H9 (cell line): ENCODE measurements around the gene AKR7A2. TPM values are rescaled to one million over a fixed set of nuclear protein-coding genes. Genes with fewer than 3 reads are reported as not detected.

Experiments
- DNase-seq: peaks from one replicate; pipeline ENCODE4 v3.0.0-alpha.2; 2017
- H2AFZ ChIP-seq: one replicate; pipeline ENCODE4 v1.6.1; 2013; ENCODE audit warnings: mild to moderate bottlenecking, low read length, control low read depth, moderate library complexity
- H2AK5ac ChIP-seq: 2 replicates; pipeline ENCODE4 v1.6.1; 2013; ENCODE audit warnings: low read length, control low read depth, mixed read lengths; ENCODE audit not compliant: insufficient read length
- H2BK120ac ChIP-seq: one replicate; pipeline ENCODE4 v1.6.1; 2013; ENCODE audit warnings: low read depth, mild to moderate bottlenecking, low read length, control low read depth, inconsistent platforms; ENCODE audit not compliant: poor library complexity, severe bottlenecking
- H2BK12ac ChIP-seq: 2 replicates; pipeline ENCODE4 v1.6.1; 2013; ENCODE audit warnings: low read length, control low read depth, mixed read lengths, low read depth; ENCODE audit not compliant: insufficient read length
- H2BK15ac ChIP-seq: 2 replicates; pipeline ENCODE4 v1.6.1; 2013; ENCODE audit warnings: low read depth, low read length, control low read depth
- H2BK20ac ChIP-seq: one replicate; pipeline ENCODE4 v1.6.1; 2013; ENCODE audit warnings: low read depth, mild to moderate bottlenecking, low read length, control low read depth, inconsistent platforms; ENCODE audit not compliant: poor library complexity, severe bottlenecking
- H2BK5ac ChIP-seq: 2 replicates; pipeline ENCODE4 v1.6.1; 2013; ENCODE audit warnings: low read length, control low read depth, mixed read lengths; ENCODE audit not compliant: insufficient read length
- H3K14ac ChIP-seq: 2 replicates; pipeline ENCODE4 v1.6.1; 2013; ENCODE audit warnings: low read length, control low read depth; ENCODE audit not compliant: insufficient read depth
- H3K18ac ChIP-seq: 2 replicates; pipeline ENCODE4 v1.6.1; 2013; ENCODE audit warnings: low read depth, mild to moderate bottlenecking, mixed read lengths, low read length, control low read depth; ENCODE audit not compliant: insufficient read length
- H3K23ac ChIP-seq: 2 replicates; pipeline ENCODE4 v1.6.1; 2013; ENCODE audit warnings: low read length, control low read depth, mixed read lengths, low read depth; ENCODE audit not compliant: insufficient read length
- H3K23me2 ChIP-seq: 2 replicates; pipeline ENCODE4 v1.6.1; 2013; ENCODE audit warnings: low read depth, mild to moderate bottlenecking, mixed read lengths, low read length, control low read depth; ENCODE audit not compliant: insufficient read length, poor library complexity, severe bottlenecking
- H3K27ac ChIP-seq: 2 replicates; pipeline ENCODE4 v1.5.1; 2013; ENCODE audit warnings: low read length, control low read depth, mixed read lengths, low read depth; ENCODE audit not compliant: insufficient read length
- H3K27me3 ChIP-seq: 2 replicates; pipeline ENCODE4 v1.6.1; 2013; ENCODE audit warnings: low read length, control low read depth, inconsistent platforms; ENCODE audit not compliant: insufficient read depth
- H3K4ac ChIP-seq: 2 replicates; pipeline ENCODE4 v1.6.1; 2013; ENCODE audit warnings: low read depth, mild to moderate bottlenecking, control low read depth, inconsistent platforms, low read length, moderate library complexity
- H3K4me1 ChIP-seq: 2 replicates; pipeline ENCODE4 v1.6.1; 2013; ENCODE audit warnings: low read length, control low read depth, inconsistent platforms; ENCODE audit not compliant: insufficient read depth
- H3K4me2 ChIP-seq: 2 replicates; pipeline ENCODE4 v1.6.1; 2013; ENCODE audit warnings: low read length, control low read depth, mixed read lengths; ENCODE audit not compliant: insufficient read length, insufficient read depth
- H3K56ac ChIP-seq: 2 replicates; pipeline ENCODE4 v1.6.1; 2013; ENCODE audit warnings: low read depth, mild to moderate bottlenecking, mixed read lengths, low read length, control low read depth; ENCODE audit not compliant: insufficient read length
- H3K79me1 ChIP-seq: 2 replicates; pipeline ENCODE4 v1.6.1; 2013; ENCODE audit warnings: low read depth, mild to moderate bottlenecking, moderate library complexity, low read length, control low read depth, inconsistent platforms; ENCODE audit not compliant: insufficient read depth, poor library complexity, severe bottlenecking
- H3K79me2 ChIP-seq: 2 replicates; pipeline ENCODE4 v1.6.1; 2013; ENCODE audit warnings: low read length, control low read depth, inconsistent platforms; ENCODE audit not compliant: insufficient read depth
- H3K9ac ChIP-seq: 2 replicates; pipeline ENCODE4 v1.6.1; 2013; ENCODE audit warnings: low read length, control low read depth, mixed read lengths; ENCODE audit not compliant: insufficient read length; ENCODE audit errors: extremely low read depth
- H3K9me3 ChIP-seq: one replicate; pipeline ENCODE4 v1.6.1; 2013; ENCODE audit warnings: low read depth, low read length, inconsistent platforms; ENCODE audit not compliant: control insufficient read depth
- H3T11ph ChIP-seq: one replicate; pipeline ENCODE4 v1.6.1; 2013; ENCODE audit warnings: mild to moderate bottlenecking, low read length, control low read depth, inconsistent platforms
- H4K20me1 ChIP-seq: one replicate; pipeline ENCODE4 v1.6.1; 2013; ENCODE audit not compliant: control insufficient read depth, insufficient read length, insufficient read depth
- H4K5ac ChIP-seq: 2 replicates; pipeline ENCODE4 v1.6.1; 2013; ENCODE audit warnings: low read depth, mild to moderate bottlenecking, mixed read lengths, low read length, control low read depth; ENCODE audit not compliant: insufficient read length
- H4K8ac ChIP-seq: replicated peaks from 2 replicates; pipeline ENCODE4 v1.6.1; 2013; ENCODE audit warnings: low read length, control low read depth, mixed read lengths, low read depth; ENCODE audit not compliant: insufficient read length
- H4K91ac ChIP-seq: 2 replicates; pipeline ENCODE4 v1.6.1; 2013; ENCODE audit warnings: low read depth, mild to moderate bottlenecking, moderate library complexity, mixed read lengths, low read length, control low read depth; ENCODE audit not compliant: insufficient read length
- H3K27ac Mint-ChIP-seq, 3 experiments: 2 replicates in 2 of 3; 3 replicates in 1 of 3; pipeline ENCODE4 v1.8.0; 2020 to 2021; ENCODE audit warnings: mixed read lengths in 3 of 3, mild to moderate bottlenecking in 1 of 3, moderate library complexity in 1 of 3
- H3K27me3 Mint-ChIP-seq: 2 replicates; pipeline ENCODE4 v1.8.0; 2021; ENCODE audit warnings: low read depth, mild to moderate bottlenecking, moderate library complexity, mixed read lengths
- H3K36me3 Mint-ChIP-seq, 3 experiments: 2 replicates in 2 of 3; 3 replicates in 1 of 3; pipeline ENCODE4 v1.8.0; 2020 to 2021; ENCODE audit warnings: low read depth in 3 of 3, mixed read lengths in 3 of 3; ENCODE audit not compliant: insufficient read depth in 1 of 3
- H3K4me1 Mint-ChIP-seq, 2 experiments: 2 replicates each; pipeline ENCODE4 v1.8.0; 2020; ENCODE audit warnings: mixed read lengths in 2 of 2
- H3K4me3 Mint-ChIP-seq, 2 experiments: 2 replicates in 1 of 2; 3 replicates in 1 of 2; pipeline ENCODE4 v1.8.0; 2020 to 2021; ENCODE audit warnings: mild to moderate bottlenecking in 2 of 2, mixed read lengths in 2 of 2, moderate library complexity in 1 of 2
- H3K9me3 Mint-ChIP-seq, 2 experiments: 2 replicates in 1 of 2; 3 replicates in 1 of 2; pipeline ENCODE4 v1.8.0; 2020; ENCODE audit warnings: mild to moderate bottlenecking in 2 of 2, mixed read lengths in 2 of 2, moderate library complexity in 1 of 2
- WGBS: extraction: QIAGEN DNeasy Blood & Tissue Kit; methylation state at CpG from one replicate; pipeline ENCODE4 v1.1.7; 2013; ENCODE audit warnings: missing lambda C conversion rate, low lambda C conversion rate, mixed read lengths; ENCODE audit not compliant: insufficient read length; ENCODE audit errors: extremely low coverage; 5-methylcytosine and 5-hydroxymethylcytosine counted together
- total RNA-seq: library from RNA; stranded (reverse); gene quantifications from 2 replicates; pipeline ENCODE4 v1.2.1, GENCODE V29; 2021
- TF ChIP-seq, protein P1 (sequence below): fragments of 200-600 bp; sonication (generic); conservative IDR thresholded peaks from 3 replicates; pipeline ENCODE4 v1.8.0; 2021; ENCODE audit warnings: antibody characterized with exemption, mild to moderate bottlenecking

The AKR7A2 gene
- total RNA-seq, 1 experiment from 2014 or later: 50.3 TPM

- Histone ChIP-seq H3K23me2 (no peaks in the 10 kb centered on the region), H3K23ac (no peak overlapping the region), H3K27ac (no peak overlapping the region), H4K8ac (no peak overlapping the region), H3T11ph (no peak overlapping the region), H3K4me2 (no peak overlapping the region), H2BK15ac (no peak overlapping the region), H4K5ac (no peak overlapping the region), H2BK120ac (no peak overlapping the region), H3K14ac (no peak overlapping the region), H2BK5ac (no peak overlapping the region), H2BK20ac (no peak overlapping the region), H2BK12ac (no peak overlapping the region), H2AK5ac (no peak overlapping the region), H3K79me2 (peaks cover 5% of the 10 kb centered on the region; the same call in 1 of the 2 replicates), H4K91ac (no peak overlapping the region), H3K9ac (no peak overlapping the region), H3K4me1 (no peaks in the 10 kb centered on the region), H3K18ac (no peak overlapping the region), H3K9me3 (no peaks in the 10 kb centered on the region), H3K56ac (no peak overlapping the region), H4K20me1 (no peaks in the 10 kb centered on the region), H2AFZ (no peak overlapping the region), H3K4ac (no peak overlapping the region), H3K79me1 (peaks cover 4% of the 10 kb centered on the region), H3K27me3 (no peaks in the 10 kb centered on the region)
- Mint-ChIP-seq H3K36me3 (peaks cover 15 to 29% (median 26%) of the 10 kb centered on the region in 3 experiments), H3K4me1 (peaks cover 14 to 19% of the 10 kb centered on the region in 2 experiments), H3K27ac (no peak overlapping the region), H3K4me3 (no peak overlapping the region), H3K9me3 (no peaks in the 10 kb centered on the region), H3K27me3 (peaks cover 1% of the 10 kb centered on the region; the same call in 1 of the 2 replicates)
- WGBS: no CpG with 5 or more reads among the region's 11 CpGs
- TF ChIP-seq, protein P1, sequence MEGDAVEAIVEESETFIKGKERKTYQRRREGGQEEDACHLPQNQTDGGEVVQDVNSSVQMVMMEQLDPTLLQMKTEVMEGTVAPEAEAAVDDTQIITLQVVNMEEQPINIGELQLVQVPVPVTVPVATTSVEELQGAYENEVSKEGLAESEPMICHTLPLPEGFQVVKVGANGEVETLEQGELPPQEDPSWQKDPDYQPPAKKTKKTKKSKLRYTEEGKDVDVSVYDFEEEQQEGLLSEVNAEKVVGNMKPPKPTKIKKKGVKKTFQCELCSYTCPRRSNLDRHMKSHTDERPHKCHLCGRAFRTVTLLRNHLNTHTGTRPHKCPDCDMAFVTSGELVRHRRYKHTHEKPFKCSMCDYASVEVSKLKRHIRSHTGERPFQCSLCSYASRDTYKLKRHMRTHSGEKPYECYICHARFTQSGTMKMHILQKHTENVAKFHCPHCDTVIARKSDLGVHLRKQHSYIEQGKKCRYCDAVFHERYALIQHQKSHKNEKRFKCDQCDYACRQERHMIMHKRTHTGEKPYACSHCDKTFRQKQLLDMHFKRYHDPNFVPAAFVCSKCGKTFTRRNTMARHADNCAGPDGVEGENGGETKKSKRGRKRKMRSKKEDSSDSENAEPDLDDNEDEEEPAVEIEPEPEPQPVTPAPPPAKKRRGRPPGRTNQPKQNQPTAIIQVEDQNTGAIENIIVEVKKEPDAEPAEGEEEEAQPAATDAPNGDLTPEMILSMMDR: no peak
- DNase-seq: no peak
Measured at GRCh38 chr1:19360432-19360831, 48.5 kb upstream of the AKR7A2 start.
